ENCODE data around the gene NTNG1.

NTNG1 gene

DNA sequence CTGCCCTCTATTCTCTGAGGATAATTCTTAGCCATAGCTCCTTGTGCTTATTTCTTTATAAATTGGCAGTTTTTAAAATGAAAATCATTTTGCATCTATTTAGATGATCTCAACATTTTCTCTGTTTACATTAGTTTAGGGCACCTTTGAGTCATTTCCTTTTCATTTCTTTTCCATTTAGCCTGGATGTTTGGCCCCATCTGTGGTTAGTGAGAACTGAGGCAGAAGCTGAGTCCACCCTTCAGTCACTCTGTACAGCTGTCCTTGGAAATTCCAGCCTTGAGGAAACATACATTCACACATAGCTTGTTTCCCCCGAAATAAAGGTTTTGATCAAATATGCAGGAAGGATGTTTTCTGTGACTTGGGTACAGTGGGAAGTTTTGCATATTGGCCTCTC is 123.7 kb downstream of the NTNG1 start:
- no peak for DNase-seq

DNA sequence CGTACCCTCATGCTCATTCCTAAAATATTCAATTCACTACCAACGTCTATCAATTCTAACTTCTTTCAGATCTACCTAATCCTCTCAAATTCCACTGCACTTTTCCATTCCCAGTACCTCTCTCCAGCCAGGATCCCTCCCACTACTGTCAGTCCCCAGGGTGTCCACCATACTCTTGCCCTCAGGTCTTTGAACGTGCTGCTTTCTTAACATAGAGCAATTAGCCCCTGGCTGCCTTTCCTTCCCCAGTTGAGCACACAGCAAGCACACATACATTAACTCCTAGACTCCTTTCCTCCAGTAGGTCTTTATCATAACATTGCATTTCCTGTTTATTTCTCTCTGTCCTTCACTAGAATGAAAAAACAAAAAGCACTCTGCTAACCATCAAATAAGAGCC is 126.7 kb downstream of the NTNG1 start:
- no peak for DNase-seq

DNA sequence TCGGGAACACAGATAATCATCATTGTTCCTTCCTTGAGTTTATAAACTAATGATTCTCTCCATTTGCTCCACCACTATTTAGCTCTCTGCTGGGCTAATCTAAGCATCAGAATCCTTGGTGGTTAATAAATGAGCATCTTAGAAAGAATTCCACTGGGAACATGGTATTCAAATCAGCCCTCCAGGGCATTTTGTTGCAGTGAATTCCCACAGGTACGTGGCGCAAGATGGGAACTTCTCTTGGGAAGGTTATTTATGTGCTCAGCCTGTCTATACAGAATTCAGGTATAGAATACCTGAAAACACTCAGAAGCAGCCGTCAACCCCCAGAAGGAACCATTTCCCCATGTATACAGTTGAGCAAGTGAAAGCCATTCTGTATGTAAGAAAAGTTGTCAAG is 131.5 kb downstream of the NTNG1 start:
- DNase-seq: peak; percentile 27 to 66

DNA sequence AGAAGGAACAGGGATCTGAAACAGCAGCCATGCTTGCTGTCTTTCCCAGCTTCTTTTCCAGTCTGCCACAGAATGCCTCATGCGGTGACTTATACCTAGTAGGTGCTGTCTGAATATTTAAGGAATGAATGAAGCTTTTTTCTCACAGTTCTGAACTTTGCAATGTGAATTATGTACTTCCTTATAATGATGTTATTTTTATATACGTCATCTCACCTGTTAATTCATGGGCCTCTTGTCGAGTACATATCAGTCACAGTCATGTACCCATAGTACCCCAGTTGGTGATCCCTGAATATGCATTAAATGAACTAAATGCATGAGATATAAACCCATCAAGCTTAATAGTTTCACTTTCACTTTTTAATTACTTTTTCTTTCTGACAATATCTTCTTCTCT is 132.7 kb downstream of the NTNG1 start:
- no peak for DNase-seq

DNA sequence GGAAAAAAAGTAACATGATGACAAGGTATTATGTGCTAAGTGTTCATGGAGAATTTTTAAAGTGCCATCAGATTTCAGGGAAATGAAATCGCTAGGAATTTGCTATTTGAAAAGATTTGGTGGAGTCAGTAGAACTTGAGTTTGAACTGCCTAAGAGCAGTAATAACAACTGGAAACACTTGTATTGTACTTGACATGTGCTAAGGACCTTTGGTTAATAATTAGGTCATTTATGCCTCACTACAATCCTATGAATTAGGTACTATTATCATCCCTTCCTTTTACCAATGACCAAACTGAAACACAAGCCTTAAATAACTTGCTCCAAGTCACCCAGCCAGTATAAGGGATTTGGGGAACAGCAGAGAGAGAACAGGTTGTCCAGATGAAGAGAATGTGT is 133.4 kb downstream of the NTNG1 start:
- DNase-seq: no peak

DNA sequence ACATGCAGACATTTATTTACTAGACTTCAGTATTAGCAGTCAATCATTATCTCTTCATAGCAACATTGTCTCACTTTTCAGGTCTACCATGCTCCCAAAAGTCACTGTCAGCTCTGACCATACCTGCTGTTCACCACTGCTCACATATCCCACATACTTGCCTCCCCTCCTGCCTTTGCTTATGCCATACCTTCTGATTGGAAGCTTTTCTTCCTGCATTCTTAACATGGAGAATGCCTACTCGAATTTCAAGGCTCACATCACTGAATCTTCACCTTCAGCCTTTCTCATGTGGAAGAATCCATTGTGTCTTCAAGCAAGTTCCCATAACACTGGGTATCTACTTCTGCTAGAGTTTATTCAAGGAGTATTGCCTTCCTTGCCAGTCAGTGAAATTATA is 135.4 kb downstream of the NTNG1 start:
- no peak for DNase-seq

DNA sequence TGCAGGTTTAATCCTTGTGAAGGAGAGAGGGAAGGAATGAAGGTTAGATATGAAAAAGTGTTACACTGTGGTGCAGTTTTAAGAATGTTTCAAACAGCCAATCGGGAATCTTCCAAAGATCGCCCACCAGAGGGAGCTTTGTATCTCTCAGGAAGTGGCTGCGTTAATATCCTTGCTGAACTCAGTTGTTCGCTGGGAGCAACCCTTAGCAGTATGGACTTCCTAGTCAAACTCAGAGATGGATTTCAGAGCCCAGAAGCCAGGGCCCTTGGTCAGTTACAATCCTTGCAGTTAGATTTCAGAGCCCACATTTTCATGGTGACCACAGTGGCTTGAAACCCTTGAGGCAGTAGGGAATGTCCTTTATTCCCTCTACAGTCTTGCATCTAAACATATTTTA is 136.2 kb downstream of the NTNG1 start:
- DNase-seq: peak; percentile 10 to 68

DNA sequence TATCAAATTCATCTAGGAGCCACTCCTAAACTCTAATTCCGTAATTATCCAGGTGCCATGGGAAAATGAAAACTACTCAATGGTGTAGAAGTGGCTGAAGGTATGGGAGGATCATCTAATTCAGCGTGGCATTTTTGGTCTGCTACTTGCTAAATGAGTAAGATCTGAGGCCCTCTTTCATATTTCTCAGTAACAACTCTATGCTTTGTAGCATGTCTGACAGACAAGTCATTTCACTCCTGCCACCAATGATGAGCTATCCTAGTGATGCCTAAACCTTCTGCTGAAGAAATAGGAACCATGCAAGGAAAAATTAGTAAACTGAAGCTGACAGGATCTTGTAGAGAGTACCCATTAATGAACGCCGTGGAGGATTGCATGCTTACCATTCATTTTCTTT is 145.3 kb downstream of the NTNG1 start:
- DNase-seq: no peak

DNA sequence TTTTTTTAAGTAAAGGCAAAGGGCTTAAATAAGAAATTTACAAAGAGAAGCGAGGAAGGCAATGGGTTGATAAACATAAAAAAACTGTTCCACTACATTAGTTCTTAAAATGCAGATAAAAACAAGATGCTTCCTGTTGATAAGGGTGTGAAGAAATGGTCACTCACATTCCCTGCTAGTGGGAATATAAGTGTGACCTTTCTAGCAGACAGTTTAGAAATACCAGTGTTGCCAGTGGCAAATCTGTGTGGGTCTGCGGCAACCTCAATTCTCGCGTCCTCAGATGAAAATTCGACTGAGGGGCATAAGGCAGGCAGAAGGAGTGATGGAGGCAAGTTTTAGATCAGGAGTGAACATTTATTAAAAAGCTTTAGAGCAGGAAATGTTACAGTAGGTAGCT is 151.1 kb downstream of the NTNG1 start:
- no peak for DNase-seq

DNA sequence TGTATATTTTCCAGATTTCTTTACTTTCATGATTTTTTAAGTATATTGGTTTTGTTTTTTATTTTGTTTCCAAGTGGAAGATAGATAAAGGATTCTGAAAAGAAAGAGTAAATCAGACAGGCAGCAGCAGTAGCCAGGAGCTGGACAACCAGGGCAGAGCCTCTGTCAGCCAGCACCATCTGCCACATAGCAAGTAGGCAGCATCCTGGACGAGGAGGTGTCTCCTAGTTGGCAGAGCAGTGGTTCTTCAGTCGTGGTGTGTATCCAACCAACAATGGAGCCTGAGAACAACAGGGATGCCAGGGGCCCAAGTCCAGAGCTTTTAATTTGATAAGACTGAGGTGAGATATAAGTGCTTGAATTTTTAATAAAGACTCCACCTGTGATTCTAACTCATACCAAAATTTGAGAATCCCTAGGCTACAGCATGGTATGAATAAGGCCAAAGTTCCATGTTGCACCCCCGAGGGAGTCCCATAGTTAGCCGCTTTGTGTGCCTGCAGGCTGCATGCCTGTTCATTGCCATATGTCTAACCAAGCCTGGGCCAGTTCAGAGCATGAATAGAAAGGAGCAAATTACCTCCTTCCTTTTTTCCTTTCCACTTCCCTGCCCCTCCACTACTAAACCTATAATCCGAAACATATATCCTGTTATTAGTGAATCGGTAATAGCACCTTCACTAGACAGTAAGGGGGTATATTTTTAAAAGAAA is 153.2 kb downstream of the NTNG1 start:
- DNase-seq: no peak

DNA sequence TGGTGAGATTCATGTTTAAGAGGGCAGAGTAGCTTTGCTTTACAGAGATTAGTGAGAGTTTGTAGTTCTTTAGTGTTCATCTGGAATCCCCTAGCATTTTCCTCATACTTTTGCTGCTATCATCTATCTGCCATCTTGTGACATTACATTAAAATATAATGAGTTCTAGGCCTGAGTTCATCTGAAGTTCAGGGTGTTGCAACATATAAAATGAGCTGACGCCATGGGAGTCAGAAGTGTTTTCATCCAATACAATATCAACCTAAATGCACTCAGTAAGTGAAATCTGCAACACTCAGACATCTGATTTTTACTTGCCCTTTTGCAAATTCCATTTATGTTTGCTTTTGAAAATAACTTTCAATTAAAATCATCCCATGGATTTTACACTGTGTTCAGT is 153.8 kb downstream of the NTNG1 start:
- DNase-seq: no peak

DNA sequence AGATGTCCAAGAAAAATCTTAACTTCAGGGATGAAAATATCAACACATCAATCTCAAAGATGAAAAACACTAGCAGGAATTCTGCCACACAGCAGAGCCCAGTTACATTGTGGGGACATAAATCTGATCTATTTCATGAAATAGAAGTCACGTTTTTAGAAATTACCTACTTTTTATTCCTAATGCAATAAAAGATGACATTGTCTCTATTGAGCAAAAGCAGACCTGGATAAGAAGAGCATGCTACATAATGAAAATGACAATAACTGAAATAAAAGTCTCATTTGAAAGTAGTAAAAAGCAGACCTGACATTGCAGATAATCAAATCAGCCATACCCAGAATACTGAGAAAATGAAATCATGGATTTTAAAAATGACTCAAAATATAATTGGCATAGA is 156.8 kb downstream of the NTNG1 start:
- no peak for DNase-seq

DNA sequence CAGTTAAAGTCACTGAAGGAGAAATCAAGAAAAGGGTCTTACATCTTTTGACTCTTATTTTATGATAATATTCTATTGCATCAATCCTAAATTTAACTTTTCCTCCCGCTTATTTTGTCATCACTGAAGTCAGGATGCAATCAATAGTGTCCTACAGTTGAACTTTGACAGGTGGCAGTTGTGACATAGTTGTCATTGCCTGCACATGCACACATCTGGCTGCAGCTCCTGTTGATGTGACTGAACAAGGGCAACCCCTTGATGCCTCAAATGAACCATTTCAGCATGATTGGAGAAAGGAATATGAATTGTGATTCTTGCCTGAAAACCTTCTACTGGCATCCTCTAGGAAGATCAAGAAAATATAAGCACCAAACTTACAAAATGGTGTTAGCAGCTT is 157.7 kb downstream of the NTNG1 start:
- DNase-seq: no peak

DNA sequence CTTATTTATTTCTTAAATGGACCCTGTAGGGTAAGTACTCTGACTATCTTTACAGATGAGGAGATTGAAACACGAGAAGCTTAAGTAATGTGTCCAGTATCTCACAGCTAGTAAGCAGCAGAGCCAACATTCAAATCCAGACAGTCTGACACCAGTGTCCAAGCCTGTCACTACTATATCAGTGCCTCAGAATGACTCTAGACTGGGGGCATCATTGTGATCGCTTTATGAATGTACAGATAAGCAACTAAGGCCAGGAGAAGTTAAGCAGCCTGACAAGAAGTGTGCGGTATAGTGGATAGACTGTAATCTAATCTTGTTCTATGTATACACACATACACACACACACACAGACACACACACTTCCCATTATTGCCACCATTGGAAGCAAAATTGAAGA is 158.7 kb downstream of the NTNG1 start:
- no peak for DNase-seq

DNA sequence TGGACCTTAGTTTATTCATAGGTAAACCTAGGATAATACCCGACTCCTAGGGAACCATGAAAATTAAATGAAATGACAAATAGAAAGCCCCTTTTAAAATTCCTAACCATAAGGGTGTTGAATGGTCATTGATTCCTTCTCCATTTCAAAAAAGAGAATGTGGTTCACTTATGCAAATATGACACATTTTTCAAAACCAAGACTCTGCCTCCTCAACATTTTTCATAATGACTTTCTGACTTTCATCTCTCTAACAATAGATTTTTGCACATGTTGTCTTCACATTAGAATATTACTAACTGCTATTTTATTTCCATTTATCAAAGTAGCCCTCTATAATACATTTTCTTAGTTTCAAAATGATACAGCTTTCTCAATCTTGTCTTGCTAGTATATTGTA is 169.1 kb downstream of the NTNG1 start:
- no peak for DNase-seq

DNA sequence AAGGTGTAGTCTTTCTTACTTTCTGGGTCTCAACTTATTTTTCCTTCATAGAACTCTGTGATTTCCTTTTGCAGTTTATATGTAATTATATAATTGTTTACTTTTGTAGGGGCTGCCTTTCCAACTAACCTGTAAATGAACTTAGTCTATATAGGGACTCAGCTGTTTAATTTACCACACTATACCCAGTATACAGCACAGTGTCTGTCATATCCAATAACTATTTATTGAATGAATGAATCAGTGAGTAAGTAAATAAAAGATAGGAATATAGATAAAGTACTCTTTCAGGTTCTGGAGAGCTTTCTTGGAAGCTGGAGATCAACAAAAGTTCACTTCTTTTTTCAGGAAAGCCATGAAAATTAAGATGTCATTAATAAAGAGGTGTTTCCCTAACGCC is 174.8 kb downstream of the NTNG1 start:
- no peak for DNase-seq

DNA sequence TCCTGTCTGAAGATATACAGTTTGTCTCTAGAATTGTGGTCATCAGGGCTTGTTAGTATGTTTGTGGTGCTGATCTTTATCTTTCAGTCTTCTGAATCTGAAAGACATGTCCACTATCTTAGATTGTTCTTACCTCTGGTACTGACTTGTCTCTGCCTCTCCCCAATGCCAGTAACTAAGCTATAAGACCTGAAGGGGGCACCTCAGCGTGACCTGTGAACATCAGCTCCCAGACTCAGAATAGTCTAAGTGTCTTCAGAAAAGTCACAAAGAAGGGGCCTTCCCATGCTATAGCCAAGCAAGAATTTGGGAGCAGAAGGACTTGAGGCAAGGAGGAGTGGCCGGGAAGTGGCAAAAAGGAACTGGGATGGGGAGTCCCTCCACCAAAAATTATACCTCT is 178.1 kb downstream of the NTNG1 start:
- no peak for DNase-seq

DNA sequence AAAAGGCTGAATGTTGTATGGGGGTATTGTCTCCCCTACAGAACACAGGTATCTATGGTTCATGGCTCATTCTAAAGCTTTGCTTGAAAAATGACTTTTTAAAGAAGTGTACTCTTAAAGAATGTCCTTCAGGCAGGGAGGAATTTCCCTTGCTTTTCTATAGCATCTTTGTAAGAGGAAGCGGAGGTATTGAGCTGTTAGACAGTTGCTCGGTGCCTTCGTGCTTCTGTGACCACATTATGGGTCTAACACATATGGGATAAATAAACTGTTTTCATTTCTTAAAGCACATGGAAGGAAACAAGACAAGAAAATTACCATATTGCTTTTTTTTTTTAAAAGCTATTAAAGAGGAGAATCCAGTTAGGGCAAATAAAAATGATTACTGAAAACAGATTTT is 182.9 kb downstream of the NTNG1 start:
- DNase-seq: no peak

DNA sequence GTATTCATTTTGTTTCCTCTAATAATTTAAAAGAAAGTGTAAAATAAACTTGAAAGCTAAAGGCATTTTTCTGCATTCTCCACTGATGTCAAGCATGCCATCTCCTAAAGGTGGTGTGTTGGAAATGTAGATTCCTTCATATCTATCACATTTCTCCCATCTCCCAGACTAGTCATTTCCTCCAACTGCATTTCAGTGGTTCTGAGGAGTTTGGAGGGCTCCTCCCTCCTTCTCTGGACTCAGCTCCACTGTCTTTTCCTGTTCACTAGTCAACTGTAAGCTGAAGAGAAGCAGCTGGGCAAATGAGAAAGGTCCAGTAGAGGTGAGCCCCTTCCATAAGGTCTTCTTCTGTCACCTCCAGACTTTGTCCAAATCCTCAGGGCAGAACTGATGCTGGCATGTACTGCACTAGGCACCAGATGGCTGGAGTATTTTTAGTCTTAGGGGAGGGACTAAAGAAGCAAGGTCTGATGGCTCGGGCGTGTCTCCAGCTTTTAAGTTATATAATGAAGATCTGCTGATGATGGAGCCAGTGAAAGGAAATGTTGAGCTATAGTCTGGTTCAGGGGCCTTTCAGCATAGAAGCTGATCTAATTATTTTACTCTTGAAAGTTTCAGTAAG is 186.1 kb downstream of the NTNG1 start:
- DNase-seq: no peak

DNA sequence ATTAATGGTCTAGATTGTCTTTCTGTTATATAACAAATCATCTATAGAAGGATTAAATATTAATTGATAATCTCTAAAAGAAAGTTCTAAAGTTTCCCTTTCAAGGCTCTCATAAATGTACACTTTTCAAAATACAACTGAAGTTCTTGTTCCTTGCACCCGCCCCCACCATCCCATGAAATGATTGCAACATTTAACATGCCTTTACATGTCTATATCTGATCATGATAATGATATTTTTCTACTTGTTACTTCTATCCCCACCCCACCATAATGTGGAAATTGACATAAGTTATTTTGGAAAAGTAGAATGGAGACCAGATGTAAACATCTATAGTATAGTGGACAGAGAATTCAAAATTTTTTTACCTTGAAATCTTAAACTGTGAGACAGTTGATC is 186.6 kb downstream of the NTNG1 start:
- no peak for DNase-seq

DNA sequence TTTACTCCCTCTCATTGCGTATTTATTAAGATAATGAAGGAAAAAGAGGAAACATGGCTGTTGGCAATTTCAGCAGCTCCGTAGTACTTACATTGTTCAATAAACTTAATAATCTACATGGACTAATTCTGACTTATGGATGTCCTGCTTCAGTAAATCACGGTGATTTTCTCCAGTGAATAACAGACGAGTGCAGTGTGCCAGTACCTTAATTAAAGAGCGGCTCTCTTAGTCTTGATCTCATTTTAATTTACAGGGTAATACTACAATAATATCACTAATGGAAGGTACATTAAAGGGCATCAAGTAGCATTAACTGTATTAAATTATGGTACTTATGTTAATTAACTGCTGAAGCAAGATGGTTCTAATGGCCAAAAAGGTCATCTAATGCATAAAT is 187.2 kb downstream of the NTNG1 start:
- DNase-seq: no peak

DNA sequence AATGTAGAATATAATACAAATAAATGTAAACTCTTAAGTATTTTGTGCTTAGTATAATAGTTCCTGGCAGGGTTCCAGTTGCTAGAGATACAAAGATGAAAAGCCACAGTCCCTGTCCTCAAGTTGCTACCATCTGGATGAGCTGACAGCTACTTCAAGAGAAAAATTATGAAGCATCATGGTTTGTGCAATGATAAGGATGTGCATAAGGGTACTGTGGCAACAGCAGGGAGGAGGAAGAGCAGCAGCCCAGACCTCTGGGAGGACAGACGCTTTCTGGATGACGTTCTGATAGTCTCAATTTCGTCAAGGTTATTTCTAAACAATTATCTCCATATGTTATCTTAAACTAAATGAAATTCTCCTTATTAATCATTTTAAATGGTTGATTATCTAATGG is 198.9 kb downstream of the NTNG1 start:
- DNase-seq: no peak

DNA sequence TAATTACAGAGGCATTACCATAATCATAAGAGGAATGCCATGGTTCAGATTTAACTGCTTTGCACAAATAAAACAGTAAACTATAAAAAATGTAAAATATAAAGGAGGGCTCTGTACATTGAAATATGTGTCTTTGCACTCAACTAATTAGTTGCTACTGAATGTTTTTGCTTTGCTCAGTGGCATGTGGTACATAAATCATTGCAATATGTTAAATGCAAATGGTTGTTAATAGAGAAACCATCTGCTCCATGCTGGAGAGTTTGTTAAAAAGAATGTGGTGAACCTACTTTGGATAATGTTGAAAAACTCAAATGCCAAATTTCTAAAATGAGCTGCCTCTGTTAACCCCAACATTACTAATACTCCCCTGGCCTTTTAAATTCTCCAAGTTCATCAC is 201.5 kb downstream of the NTNG1 start:
- DNase-seq: peak in 1 of 2 experiments; percentile 4

DNA sequence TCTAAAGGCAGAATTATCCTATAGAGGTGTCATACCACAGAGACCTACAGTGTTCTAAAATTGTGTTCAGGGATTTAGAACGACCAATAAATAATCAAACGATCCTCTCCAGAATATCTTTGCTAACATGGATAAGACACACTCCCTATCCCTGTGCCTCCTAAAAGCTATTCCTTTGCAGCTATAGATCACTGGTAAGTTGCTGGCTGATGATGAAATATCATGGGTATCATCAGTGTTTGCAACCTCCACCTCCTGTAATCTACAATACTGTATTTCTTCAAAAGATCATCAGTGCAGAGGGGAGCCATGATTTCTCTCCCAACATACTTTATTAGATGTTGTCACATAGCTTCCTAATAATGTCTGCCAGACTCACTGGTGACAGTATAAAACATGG is 201.9 kb downstream of the NTNG1 start:
- no peak for DNase-seq

DNA sequence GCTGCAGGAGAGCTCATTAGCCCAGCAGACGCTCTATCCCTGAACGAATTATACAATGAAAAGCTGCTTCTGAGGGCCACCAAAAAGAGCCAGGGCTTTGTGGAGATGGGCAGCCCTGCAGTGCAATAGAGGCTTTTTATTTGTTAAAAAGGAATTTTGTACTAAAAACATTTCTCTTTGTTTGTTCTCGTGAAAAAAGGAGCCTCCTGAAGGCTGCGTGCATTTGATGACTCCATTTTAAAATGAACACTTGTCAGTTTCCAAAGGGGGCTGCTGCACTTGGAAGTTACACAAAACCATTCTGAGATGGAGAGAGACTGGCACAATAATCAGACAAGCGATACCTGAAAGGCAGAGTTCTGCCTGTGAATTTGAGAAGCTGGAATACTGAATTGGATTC is 202.8 kb downstream of the NTNG1 start:
- DNase-seq: no peak

All from NCI-H526 (cell line).